Panc1 (cell line): ENCODE results near the gene ENKD1. TPM values are rescaled to one million over a fixed set of nuclear protein-coding genes. Genes with fewer than 3 reads are reported as not detected.

Experiments
- ATAC-seq: fragments of 200-7000 bp; cut with Tn5 transposase; 2 replicates; pipeline ENCODE4 v1.9.1; 2020; ENCODE audit warnings: mild to moderate bottlenecking, moderate library complexity
- BruUV-seq: library from RNA; stranded (reverse); fragments of 400-500 nt; replicated peaks from 2 replicates; lab custom pipeline; 2021; lab: Mats Ljungman, UMichigan
- CTCF ChIA-PET: fragments of 300-600 bp; sonication (Branson Sonifier 250); formaldehyde crosslinking; loops from one replicate; lab custom pipeline; 2022; ENCODE audit warnings: antibody characterized with exemption; lab: Charles Lee
- POLR2A ChIA-PET: fragments of 300-600 bp; sonication (Branson Sonifier 250); formaldehyde crosslinking; loops from one replicate; lab custom pipeline; 2022; ENCODE audit warnings: antibody characterized with exemption; lab: Charles Lee
- DNase-seq: peaks from one replicate; pipeline ENCODE4 v3.0.0-alpha.2; 2010; ENCODE audit warnings: low read depth, low spot score
- H3K27ac ChIP-seq: 2 replicates; pipeline ENCODE4 v1.5.1; 2011; ENCODE audit warnings: mild to moderate bottlenecking, low read length, inconsistent platforms
- H3K27me3 ChIP-seq: fragments of 200-500 bp; sonication (Bioruptor generic); 2 replicates; pipeline ENCODE4 v1.6.0; 2014; ENCODE audit warnings: low read length, inconsistent platforms; ENCODE audit not compliant: control insufficient read depth, insufficient read depth
- H3K36me3 ChIP-seq: fragments of 200-500 bp; sonication (Bioruptor generic); 2 replicates; pipeline ENCODE4 v1.5.1; 2014; ENCODE audit warnings: inconsistent platforms, mild to moderate bottlenecking, low read length, moderate library complexity; ENCODE audit not compliant: control insufficient read depth, insufficient read depth
- H3K4me1 ChIP-seq: 2 replicates; pipeline ENCODE4 v1.5.1; 2011; ENCODE audit warnings: inconsistent platforms, mild to moderate bottlenecking, low read length, moderate library complexity; ENCODE audit not compliant: control insufficient read depth, insufficient read depth
- H3K4me3 ChIP-seq, 2 experiments: 2 replicates each; pipeline ENCODE4 v1.5.1; 2011 to 2012; ENCODE audit warnings: low read depth in 2 of 2, low read length in 2 of 2, mild to moderate bottlenecking in 2 of 2, inconsistent platforms in 1 of 2, moderate library complexity in 1 of 2
- H3K9me3 ChIP-seq: fragments of 200-500 bp; sonication (Bioruptor generic); 2 replicates; pipeline ENCODE4 v1.5.1; 2014; ENCODE audit warnings: low read depth, mild to moderate bottlenecking, inconsistent platforms, low read length, moderate library complexity; ENCODE audit not compliant: control insufficient read depth, insufficient read depth
- POLR2AphosphoS5 ChIP-seq: IDR thresholded peaks from 2 replicates; pipeline ENCODE4 v1.6.1; 2012; ENCODE audit warnings: mild to moderate bottlenecking, low read depth, low read length, moderate library complexity
- SIN3A ChIP-seq: IDR thresholded peaks from 2 replicates; pipeline ENCODE4 v1.6.1; 2012; ENCODE audit warnings: low read depth, mild to moderate bottlenecking, low read length, moderate library complexity, borderline replicate concordance; ENCODE audit not compliant: insufficient read depth
- TCF7L2 ChIP-seq: IDR thresholded peaks from 2 replicates; pipeline ENCODE4 v1.6.1; 2011; ENCODE audit warnings: mild to moderate bottlenecking, low read depth, low read length, inconsistent platforms
- in situ Hi-C: cut with HindIII; loops from 2 replicates; pipeline ENCODE4 v1.10.0; 2016; ENCODE audit warnings: low sequenced_read_pairs, low pct_unique_long_range_greater_than_20kb
- intact Hi-C: fragments of 100-400 bp; cut with micrococcal nuclease; formaldehyde crosslinking; loops from one replicate; pipeline ENCODE4 v1.10.0; 2022; ENCODE audit not compliant: unreplicated experiment
- total RNA-seq: library from RNA; stranded (reverse); gene quantifications from one replicate; pipeline ENCODE4 v1.2.1, GENCODE V29; 2021; ENCODE audit not compliant: unreplicated experiment
- TF ChIP-seq, protein P1 (sequence below): fragments of 450-650 bp; IDR thresholded peaks from 2 replicates; pipeline ENCODE4 v1.5.1; 2017; ENCODE audit warnings: mild to moderate bottlenecking
- TF ChIP-seq, protein P2 (sequence below), 2 experiments: IDR thresholded peaks; 2 replicates each; pipeline ENCODE4 v1.6.1; 2011 to 2012; ENCODE audit warnings: low read depth in 2 of 2, control low read depth in 1 of 2, low read length in 1 of 2, mild to moderate bottlenecking in 1 of 2, moderate library complexity in 1 of 2; ENCODE audit not compliant: insufficient read depth in 1 of 2

ENKD1 gene
- total RNA-seq, 1 experiment from 2014 or later, result 14.6 TPM

DNA sequence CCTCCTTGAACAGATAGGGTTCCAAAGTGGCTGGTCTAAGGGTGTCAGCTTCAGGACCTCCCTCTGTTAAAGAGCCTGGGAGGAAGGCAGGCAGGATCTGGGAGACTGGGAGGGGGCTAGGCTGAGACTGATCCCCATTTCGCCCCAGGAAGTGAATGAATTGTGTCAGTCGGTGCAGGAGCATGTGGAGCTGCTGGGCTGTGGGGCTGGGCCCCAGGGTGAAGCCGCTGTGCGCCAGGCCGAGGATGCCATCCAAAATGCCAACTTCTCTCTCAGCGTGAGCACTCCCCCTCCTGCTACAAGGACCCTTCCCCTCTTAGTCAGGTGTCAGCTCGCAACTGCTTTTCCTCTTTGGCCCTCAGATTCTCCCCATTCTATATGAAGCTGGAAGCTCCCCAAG lies 15.5 kb downstream of the ENKD1 start:
- no peak overlapping the region for H3K27ac ChIP-seq
- DNase-seq, result no peak
- TF ChIP-seq, protein P1, sequence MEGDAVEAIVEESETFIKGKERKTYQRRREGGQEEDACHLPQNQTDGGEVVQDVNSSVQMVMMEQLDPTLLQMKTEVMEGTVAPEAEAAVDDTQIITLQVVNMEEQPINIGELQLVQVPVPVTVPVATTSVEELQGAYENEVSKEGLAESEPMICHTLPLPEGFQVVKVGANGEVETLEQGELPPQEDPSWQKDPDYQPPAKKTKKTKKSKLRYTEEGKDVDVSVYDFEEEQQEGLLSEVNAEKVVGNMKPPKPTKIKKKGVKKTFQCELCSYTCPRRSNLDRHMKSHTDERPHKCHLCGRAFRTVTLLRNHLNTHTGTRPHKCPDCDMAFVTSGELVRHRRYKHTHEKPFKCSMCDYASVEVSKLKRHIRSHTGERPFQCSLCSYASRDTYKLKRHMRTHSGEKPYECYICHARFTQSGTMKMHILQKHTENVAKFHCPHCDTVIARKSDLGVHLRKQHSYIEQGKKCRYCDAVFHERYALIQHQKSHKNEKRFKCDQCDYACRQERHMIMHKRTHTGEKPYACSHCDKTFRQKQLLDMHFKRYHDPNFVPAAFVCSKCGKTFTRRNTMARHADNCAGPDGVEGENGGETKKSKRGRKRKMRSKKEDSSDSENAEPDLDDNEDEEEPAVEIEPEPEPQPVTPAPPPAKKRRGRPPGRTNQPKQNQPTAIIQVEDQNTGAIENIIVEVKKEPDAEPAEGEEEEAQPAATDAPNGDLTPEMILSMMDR, result no peak
- TF ChIP-seq POLR2AphosphoS5, result no peak
- TF ChIP-seq SIN3A, result no peak
- intact Hi-C loops (no loop called here), in situ Hi-C loops (no loop called here)
- H3K4me3 ChIP-seq, result no peak overlapping the region
- CTCF ChIA-PET, result no interaction called here
- H3K4me1 ChIP-seq, result no peaks in the 10 kb centered on the region
- H3K27me3 ChIP-seq, result no peaks in the 10 kb centered on the region
- no peaks in the 10 kb centered on the region for H3K9me3 ChIP-seq
- H3K36me3 ChIP-seq, result no peaks in the 10 kb centered on the region
- no peak for ATAC-seq
- POLR2A ChIA-PET, result no interaction called here
- no TSS peak for BruUV-seq

DNA sequence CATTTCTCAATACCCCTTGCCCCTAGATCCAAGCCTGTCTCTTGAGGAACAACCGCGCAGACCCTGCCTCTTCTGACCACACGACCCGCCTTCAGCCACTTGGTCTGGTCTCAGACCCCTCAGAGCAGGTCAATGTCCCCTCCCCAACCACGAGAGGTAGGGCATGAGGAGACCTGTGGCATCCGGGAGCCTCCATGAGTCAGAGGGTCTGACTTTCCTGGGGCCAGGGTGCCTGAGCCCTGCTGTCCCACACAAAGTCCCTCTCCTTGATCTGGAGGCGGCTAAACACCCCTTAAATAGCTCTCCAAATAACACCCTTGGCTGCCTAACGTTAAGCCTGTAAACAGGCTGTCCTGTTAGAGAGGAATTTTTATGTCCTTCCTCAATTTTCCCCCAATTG lies 16.5 kb downstream of the ENKD1 start:
- DNase-seq (no peak), ATAC-seq (no peak)
- Histone ChIP-seq H3K4me1 (no peaks in the 10 kb centered on the region), H3K36me3 (no peaks in the 10 kb centered on the region), H3K9me3 (no peaks in the 10 kb centered on the region), H3K27me3 (no peaks in the 10 kb centered on the region), H3K4me3 (no peak overlapping the region), H3K27ac (no peak overlapping the region)
- TF ChIP-seq, protein P1, result no peak
- no peak for TF ChIP-seq TCF7L2
- TF ChIP-seq SIN3A, result no peak
- TF ChIP-seq, protein P2, sequence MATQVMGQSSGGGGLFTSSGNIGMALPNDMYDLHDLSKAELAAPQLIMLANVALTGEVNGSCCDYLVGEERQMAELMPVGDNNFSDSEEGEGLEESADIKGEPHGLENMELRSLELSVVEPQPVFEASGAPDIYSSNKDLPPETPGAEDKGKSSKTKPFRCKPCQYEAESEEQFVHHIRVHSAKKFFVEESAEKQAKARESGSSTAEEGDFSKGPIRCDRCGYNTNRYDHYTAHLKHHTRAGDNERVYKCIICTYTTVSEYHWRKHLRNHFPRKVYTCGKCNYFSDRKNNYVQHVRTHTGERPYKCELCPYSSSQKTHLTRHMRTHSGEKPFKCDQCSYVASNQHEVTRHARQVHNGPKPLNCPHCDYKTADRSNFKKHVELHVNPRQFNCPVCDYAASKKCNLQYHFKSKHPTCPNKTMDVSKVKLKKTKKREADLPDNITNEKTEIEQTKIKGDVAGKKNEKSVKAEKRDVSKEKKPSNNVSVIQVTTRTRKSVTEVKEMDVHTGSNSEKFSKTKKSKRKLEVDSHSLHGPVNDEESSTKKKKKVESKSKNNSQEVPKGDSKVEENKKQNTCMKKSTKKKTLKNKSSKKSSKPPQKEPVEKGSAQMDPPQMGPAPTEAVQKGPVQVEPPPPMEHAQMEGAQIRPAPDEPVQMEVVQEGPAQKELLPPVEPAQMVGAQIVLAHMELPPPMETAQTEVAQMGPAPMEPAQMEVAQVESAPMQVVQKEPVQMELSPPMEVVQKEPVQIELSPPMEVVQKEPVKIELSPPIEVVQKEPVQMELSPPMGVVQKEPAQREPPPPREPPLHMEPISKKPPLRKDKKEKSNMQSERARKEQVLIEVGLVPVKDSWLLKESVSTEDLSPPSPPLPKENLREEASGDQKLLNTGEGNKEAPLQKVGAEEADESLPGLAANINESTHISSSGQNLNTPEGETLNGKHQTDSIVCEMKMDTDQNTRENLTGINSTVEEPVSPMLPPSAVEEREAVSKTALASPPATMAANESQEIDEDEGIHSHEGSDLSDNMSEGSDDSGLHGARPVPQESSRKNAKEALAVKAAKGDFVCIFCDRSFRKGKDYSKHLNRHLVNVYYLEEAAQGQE (IDR thresholded peaks at IDR 0.05; ENCODE audit: insufficient read depth in 1 of 2, low read depth in 2 of 2, low read length in 1 of 2), result no peak
- ChIA-PET POLR2A (no interaction called here), CTCF (no interaction called here)
- no TSS peak for BruUV-seq
- in situ Hi-C loops (no loop called here), intact Hi-C loops (no loop called here)
